Suprapubic skin (tissue), 4 donors: Measurements from ENCODE around the gene NTHL1.

Source experiments
- CTCF ChIP-seq, 2 donors: fragments of 200-600 bp in 1 of 2; fragments of 450-650 bp in 1 of 2; sonication (generic) in 1 of 2; IDR thresholded peaks; one replicate each; pipeline ENCODE4 v1.5.1; 2016 to 2019; ENCODE audit warnings: antibody characterized with exemption in 2 of 2, mild to moderate bottlenecking in 1 of 2, moderate library complexity in 1 of 2
- POLR2A ChIP-seq, 2 donors: fragments of 450-650 bp; IDR thresholded peaks; one replicate each; pipeline ENCODE4 v1.6.1; 2017; ENCODE audit warnings: antibody characterized with exemption in 2 of 2, mild to moderate bottlenecking in 2 of 2, moderate library complexity in 2 of 2
- POLR2AphosphoS5 ChIP-seq, 3 donors: sonication (generic); formaldehyde crosslinking; IDR thresholded peaks; one replicate each; pipeline ENCODE4 v1.6.1; 2017; ENCODE audit warnings: antibody characterized with exemption in 3 of 3

GRCh38 chr16:2095315-2095853, 47.8 kb upstream of the NTHL1 start:
- no peak for TF ChIP-seq CTCF (IDR thresholded peaks at IDR 0.05)
- TF ChIP-seq POLR2A (IDR thresholded peaks at IDR 0.05): no peak
- no peak for TF ChIP-seq POLR2AphosphoS5 (IDR thresholded peaks at IDR 0.05)
